Panc1 (cell line): ENCODE results near the gene KCTD15. TPM values are rescaled to one million over a fixed set of nuclear protein-coding genes. Genes with fewer than 3 reads are reported as not detected.

Experiments
- ATAC-seq: fragments of 200-7000 bp; cut with Tn5 transposase; 2 replicates; pipeline ENCODE4 v1.9.1; 2020; ENCODE audit warnings: mild to moderate bottlenecking, moderate library complexity
- BruUV-seq: library from RNA; stranded (reverse); fragments of 400-500 nt; replicated peaks from 2 replicates; lab custom pipeline; 2021; lab: Mats Ljungman, UMichigan
- CTCF ChIA-PET: fragments of 300-600 bp; sonication (Branson Sonifier 250); formaldehyde crosslinking; loops from one replicate; lab custom pipeline; 2022; ENCODE audit warnings: antibody characterized with exemption; lab: Charles Lee
- POLR2A ChIA-PET: fragments of 300-600 bp; sonication (Branson Sonifier 250); formaldehyde crosslinking; loops from one replicate; lab custom pipeline; 2022; ENCODE audit warnings: antibody characterized with exemption; lab: Charles Lee
- DNase-seq: peaks from one replicate; pipeline ENCODE4 v3.0.0-alpha.2; 2010; ENCODE audit warnings: low read depth, low spot score
- H3K27ac ChIP-seq: 2 replicates; pipeline ENCODE4 v1.5.1; 2011; ENCODE audit warnings: mild to moderate bottlenecking, low read length, inconsistent platforms
- H3K27me3 ChIP-seq: fragments of 200-500 bp; sonication (Bioruptor generic); 2 replicates; pipeline ENCODE4 v1.6.0; 2014; ENCODE audit warnings: low read length, inconsistent platforms; ENCODE audit not compliant: control insufficient read depth, insufficient read depth
- H3K36me3 ChIP-seq: fragments of 200-500 bp; sonication (Bioruptor generic); 2 replicates; pipeline ENCODE4 v1.5.1; 2014; ENCODE audit warnings: inconsistent platforms, mild to moderate bottlenecking, low read length, moderate library complexity; ENCODE audit not compliant: control insufficient read depth, insufficient read depth
- H3K4me1 ChIP-seq: 2 replicates; pipeline ENCODE4 v1.5.1; 2011; ENCODE audit warnings: inconsistent platforms, mild to moderate bottlenecking, low read length, moderate library complexity; ENCODE audit not compliant: control insufficient read depth, insufficient read depth
- H3K4me3 ChIP-seq, 2 experiments: 2 replicates each; pipeline ENCODE4 v1.5.1; 2011 to 2012; ENCODE audit warnings: low read depth in 2 of 2, low read length in 2 of 2, mild to moderate bottlenecking in 2 of 2, inconsistent platforms in 1 of 2, moderate library complexity in 1 of 2
- H3K9me3 ChIP-seq: fragments of 200-500 bp; sonication (Bioruptor generic); 2 replicates; pipeline ENCODE4 v1.5.1; 2014; ENCODE audit warnings: low read depth, mild to moderate bottlenecking, inconsistent platforms, low read length, moderate library complexity; ENCODE audit not compliant: control insufficient read depth, insufficient read depth
- CTCF ChIP-seq: fragments of 450-650 bp; IDR thresholded peaks from 2 replicates; pipeline ENCODE4 v1.5.1; 2017; ENCODE audit warnings: mild to moderate bottlenecking
- POLR2AphosphoS5 ChIP-seq: IDR thresholded peaks from 2 replicates; pipeline ENCODE4 v1.6.1; 2012; ENCODE audit warnings: mild to moderate bottlenecking, low read depth, low read length, moderate library complexity
- REST ChIP-seq, 2 experiments: IDR thresholded peaks; 2 replicates each; pipeline ENCODE4 v1.6.1; 2011 to 2012; ENCODE audit warnings: low read depth in 2 of 2, control low read depth in 1 of 2, low read length in 1 of 2, mild to moderate bottlenecking in 1 of 2, moderate library complexity in 1 of 2; ENCODE audit not compliant: insufficient read depth in 1 of 2
- SIN3A ChIP-seq: IDR thresholded peaks from 2 replicates; pipeline ENCODE4 v1.6.1; 2012; ENCODE audit warnings: low read depth, mild to moderate bottlenecking, low read length, moderate library complexity, borderline replicate concordance; ENCODE audit not compliant: insufficient read depth
- TCF7L2 ChIP-seq: IDR thresholded peaks from 2 replicates; pipeline ENCODE4 v1.6.1; 2011; ENCODE audit warnings: mild to moderate bottlenecking, low read depth, low read length, inconsistent platforms
- in situ Hi-C: cut with HindIII; loops from 2 replicates; pipeline ENCODE4 v1.10.0; 2016; ENCODE audit warnings: low sequenced_read_pairs, low pct_unique_long_range_greater_than_20kb
- intact Hi-C: fragments of 100-400 bp; cut with micrococcal nuclease; formaldehyde crosslinking; loops from one replicate; pipeline ENCODE4 v1.10.0; 2022; ENCODE audit not compliant: unreplicated experiment
- total RNA-seq: library from RNA; stranded (reverse); gene quantifications from one replicate; pipeline ENCODE4 v1.2.1, GENCODE V29; 2021; ENCODE audit not compliant: unreplicated experiment

Gene KCTD15
- total RNA-seq, 1 experiment from 2014 or later: 27.8 TPM

- in situ Hi-C loops: no loop called here
- ATAC-seq: no peak
- Histone ChIP-seq H3K9me3 (no peaks in the 10 kb centered on the region), H3K36me3 (no peaks in the 10 kb centered on the region), H3K4me1 (no peaks in the 10 kb centered on the region), H3K4me3 (no peak overlapping the region), H3K27me3 (no peaks in the 10 kb centered on the region), H3K27ac (no peak overlapping the region)
- ChIA-PET CTCF (no interaction called here), POLR2A (no interaction called here)
- BruUV-seq: no TSS peak
- no peak for TF ChIP-seq TCF7L2
- TF ChIP-seq CTCF: no peak
- no peak for TF ChIP-seq REST (IDR thresholded peaks at IDR 0.05; ENCODE audit: insufficient read depth in 1 of 2, low read depth in 2 of 2, low read length in 1 of 2)
- TF ChIP-seq SIN3A: no peak
- TF ChIP-seq POLR2AphosphoS5: no peak
- intact Hi-C loops: no loop called here
- DNase-seq: no peak
Observed at GRCh38 chr19:33825556-33825955, 28.9 kb downstream of the KCTD15 start.

- CTCF ChIA-PET: no interaction called here
- no peak for ATAC-seq
- Histone ChIP-seq H3K4me3 (no peak overlapping the region), H3K9me3 (no peaks in the 10 kb centered on the region), H3K27me3 (no peaks in the 10 kb centered on the region; the same call in 1 of the 2 replicates), H3K36me3 (no peaks in the 10 kb centered on the region), H3K27ac (no peak overlapping the region), H3K4me1 (no peaks in the 10 kb centered on the region)
- TF ChIP-seq SIN3A (no peak), TCF7L2 (no peak), CTCF (no peak)
- intact Hi-C loops (no loop called here), in situ Hi-C loops (no loop called here)
- no TSS peak for BruUV-seq
- DNase-seq: no peak
- POLR2A ChIA-PET: interaction anchor here (0.6 kb wide), 1 partner anchor 76 kb away, joined by 10 read pairs; no protein-coding TSS in a partner anchor
Observed at GRCh38 chr19:33826521-33826920, 29.9 kb downstream of the KCTD15 start.
